GM13977 (cell line): ENCODE data around the gene TMC8.

Experiments used
- DNase-seq: peaks from one replicate; pipeline ENCODE4 v3.0.0; 2012; ENCODE audit warnings: low spot score
- in situ Hi-C: fragments of 300-500 bp; cut with MboI; formaldehyde crosslinking; loops from one replicate; pipeline ENCODE4 v1.12.0; 2022; ENCODE audit warnings: low sequenced_read_pairs, low pct_unique_long_range_greater_than_20kb, mixed read lengths, inconsistent platforms; ENCODE audit not compliant: unreplicated experiment
- TF ChIP-seq, protein P1 (sequence below): IDR thresholded peaks from 2 replicates; pipeline ENCODE4 v1.5.1; 2012; ENCODE audit warnings: mild to moderate bottlenecking, control low read depth; ENCODE audit not compliant: insufficient read depth; ENCODE audit errors: extremely low read depth, missing control alignments

The TMC8 gene

DNA sequence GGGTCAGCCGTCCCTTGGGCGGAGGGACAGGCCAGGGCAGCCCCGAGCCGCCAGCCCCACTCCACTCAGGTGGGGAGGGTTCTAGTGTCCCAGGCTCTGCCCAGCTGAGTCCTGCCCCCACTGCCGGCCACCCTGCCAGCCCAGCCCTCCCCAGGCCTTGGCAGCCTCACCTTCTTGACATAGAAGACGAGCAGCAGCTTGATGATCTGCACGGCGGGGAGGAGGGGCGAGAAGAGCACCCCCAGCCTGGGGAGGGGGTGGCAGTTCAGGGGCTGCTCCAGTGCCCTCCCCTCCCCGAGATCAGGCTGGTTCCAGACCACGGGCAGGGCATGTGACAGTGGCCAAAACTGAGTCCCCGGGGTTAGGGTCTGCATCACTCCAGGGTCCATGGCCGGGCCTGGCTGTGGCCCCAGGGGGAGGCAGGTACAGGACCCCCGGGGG lies 11.8 kb upstream of the TMC8 start:
- in situ Hi-C loops, result no loop called here
- TF ChIP-seq, protein P1, sequence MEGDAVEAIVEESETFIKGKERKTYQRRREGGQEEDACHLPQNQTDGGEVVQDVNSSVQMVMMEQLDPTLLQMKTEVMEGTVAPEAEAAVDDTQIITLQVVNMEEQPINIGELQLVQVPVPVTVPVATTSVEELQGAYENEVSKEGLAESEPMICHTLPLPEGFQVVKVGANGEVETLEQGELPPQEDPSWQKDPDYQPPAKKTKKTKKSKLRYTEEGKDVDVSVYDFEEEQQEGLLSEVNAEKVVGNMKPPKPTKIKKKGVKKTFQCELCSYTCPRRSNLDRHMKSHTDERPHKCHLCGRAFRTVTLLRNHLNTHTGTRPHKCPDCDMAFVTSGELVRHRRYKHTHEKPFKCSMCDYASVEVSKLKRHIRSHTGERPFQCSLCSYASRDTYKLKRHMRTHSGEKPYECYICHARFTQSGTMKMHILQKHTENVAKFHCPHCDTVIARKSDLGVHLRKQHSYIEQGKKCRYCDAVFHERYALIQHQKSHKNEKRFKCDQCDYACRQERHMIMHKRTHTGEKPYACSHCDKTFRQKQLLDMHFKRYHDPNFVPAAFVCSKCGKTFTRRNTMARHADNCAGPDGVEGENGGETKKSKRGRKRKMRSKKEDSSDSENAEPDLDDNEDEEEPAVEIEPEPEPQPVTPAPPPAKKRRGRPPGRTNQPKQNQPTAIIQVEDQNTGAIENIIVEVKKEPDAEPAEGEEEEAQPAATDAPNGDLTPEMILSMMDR, result no peak

DNA sequence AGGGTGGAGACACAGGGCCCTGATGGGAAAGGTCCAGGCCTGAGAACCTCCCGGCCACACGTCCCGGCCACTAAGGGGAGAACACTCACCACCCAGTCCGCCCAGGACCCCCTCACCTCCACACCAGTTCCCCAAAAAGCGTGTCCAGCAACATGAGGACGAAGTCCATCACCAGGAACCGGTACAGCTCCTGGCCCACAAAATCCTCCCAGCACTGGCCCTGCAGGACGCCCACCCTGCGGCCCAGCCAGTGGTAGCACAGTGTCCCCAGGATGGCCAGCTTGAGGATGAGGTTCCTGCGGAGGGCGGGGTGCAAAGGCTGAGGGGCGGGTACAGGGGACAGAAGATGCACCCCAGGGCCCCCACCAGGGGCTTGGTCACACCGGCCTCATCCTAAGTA lies 10.0 kb upstream of the TMC8 start:
- DNase-seq, result no peak
- TF ChIP-seq, protein P1, result no peak
- in situ Hi-C loops, result no loop called here

More for the DNA sequence above, 11.8 kb upstream of the TMC8 start:
- DNase-seq, result no peak

DNA sequence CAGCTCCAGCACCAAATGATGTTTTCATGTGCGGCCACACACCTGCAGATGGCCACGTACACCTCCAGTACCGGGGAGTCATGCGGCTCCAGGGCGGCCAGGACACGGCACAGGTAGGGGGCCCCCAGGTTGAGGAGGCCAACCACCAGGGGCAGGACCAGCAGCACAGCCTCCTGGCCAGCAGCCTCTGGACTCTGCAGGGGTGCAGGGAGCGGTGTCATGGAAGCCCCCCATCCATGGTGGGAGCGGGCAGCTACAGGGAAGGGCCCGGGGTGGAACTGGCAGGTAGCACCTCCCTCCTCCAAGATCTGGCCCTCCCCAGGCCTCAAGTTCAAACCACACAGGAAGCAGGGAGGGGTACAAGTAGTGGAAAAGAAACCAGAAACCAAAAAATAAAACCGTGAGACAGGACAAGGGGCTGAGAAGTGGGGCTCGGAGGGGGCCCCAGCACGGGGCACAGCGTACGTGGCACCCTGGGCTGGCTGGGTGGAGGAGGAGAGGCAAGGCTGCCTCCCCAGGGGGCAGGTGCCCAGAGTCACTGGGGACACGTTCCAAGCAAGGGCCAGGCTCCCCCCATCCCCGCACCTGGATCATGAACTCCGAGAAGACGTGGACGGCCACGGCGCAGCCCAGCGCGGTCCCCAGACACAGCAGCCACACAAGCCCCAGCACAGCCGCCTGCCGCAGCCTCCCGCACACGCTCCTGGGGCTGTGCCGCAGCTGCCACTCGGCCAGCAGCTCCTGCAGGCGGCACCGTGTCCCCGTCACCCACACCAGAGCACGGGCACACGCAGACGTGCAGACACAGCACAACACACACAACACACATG lies 9.4 kb upstream of the TMC8 start:
- in situ Hi-C loops, result no loop called here
- no peak for DNase-seq
- TF ChIP-seq, protein P1, result no peak

DNA sequence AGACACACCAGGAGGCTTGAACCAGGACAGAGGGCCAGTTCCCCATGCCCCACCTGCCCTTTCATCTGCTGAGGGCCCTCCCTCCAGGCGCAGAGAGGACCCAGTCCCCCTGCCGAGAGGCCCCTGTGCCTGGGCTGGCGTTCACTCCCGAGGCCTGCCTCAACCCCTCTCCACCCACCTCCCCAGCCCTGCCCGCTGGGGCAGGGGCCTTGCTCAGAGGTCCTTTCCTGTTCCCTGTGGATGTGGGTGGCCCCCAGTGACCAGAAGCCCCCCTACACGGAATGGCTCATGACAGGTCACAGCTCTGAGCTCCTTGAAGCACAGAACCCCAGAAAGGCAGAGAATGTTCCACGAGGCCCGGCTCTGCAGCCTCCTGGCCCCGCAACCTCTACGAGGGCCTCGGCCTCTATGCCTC lies 8.8 kb upstream of the TMC8 start:
- in situ Hi-C loops, result no loop called here
- TF ChIP-seq, protein P1, result no peak
- no peak for DNase-seq

DNA sequence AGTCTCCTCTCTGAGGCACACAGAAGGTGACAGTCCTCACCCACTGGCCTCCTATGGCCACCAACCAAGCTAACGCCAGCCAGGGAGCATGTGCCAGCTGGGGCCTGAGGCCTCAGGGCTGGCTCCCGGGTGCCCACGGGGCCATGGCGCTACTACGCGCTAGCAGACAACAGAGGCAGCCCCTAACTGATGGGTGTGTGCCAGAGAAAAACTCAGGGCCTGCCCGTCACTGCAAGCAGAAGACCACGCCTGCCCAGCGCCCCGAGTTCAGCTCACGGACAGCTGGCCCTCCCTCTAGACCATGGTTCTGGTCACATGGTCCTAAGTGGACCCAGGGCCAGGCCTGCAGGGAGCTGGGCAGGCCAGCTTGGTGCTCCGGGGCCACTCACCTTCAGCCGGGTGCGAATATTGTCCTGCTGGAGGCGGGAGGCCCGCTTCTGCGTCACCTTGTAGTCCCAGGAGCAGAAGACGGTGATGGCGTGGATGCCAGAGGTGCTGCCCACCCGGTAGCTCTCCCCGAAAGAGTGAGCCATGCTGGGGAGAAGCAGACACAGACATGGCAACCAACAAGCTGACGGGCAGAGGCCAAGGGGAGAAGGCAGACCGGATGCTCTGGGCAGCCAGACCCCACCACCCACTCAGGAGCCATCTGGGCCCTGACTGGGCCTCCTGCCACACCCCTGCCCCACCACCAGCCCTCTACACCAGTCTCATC lies 8.2 kb upstream of the TMC8 start:
- TF ChIP-seq, protein P1, result no peak
- in situ Hi-C loops, result no loop called here
- no peak for DNase-seq

DNA sequence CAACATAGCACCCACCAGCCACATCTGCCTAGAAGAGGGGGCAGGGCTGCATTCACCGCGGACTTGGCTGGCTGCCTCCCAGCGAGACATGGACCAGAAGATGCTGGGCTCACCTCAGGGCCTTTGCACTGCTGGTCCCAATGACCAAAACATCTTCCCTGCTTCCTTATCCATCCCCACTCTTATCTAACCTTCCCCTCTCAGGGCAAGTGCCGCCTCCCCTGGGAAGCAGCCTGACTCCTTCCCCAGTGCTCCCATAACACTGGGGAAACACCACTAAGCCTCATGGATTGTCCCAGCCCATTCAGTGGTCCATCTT lies 7.7 kb upstream of the TMC8 start:
- no peak for DNase-seq
- TF ChIP-seq, protein P1, result no peak
- in situ Hi-C loops, result no loop called here
